Mononuclear cell (primary cell): ENCODE data around the gene PPP1R15A. TPM values are rescaled to one million over a fixed set of nuclear protein-coding genes. Genes with fewer than 3 reads are reported as not detected.
"Not testable (repeated sequence)": the region's sequence is repeated elsewhere in the genome, so short reads cannot be mapped to it uniquely, and the experiment has no call there.

Experiments used
- H3K27me3 ChIP-seq: 2 replicates; pipeline ENCODE4 v1.6.0; 2011; ENCODE audit warnings: low read length, control low read depth; ENCODE audit not compliant: insufficient read depth
- H3K4me1 ChIP-seq: 2 replicates; pipeline ENCODE4 v1.5.1; 2011; ENCODE audit warnings: mild to moderate bottlenecking, low read length, control low read depth; ENCODE audit not compliant: insufficient read depth
- H3K4me3 ChIP-seq: 2 replicates; pipeline ENCODE4 v1.5.1; 2011; ENCODE audit warnings: mild to moderate bottlenecking, low read length, moderate library complexity
- H3K9me3 ChIP-seq: 2 replicates; pipeline ENCODE4 v1.5.1; 2011; ENCODE audit warnings: low read depth, mild to moderate bottlenecking, control low read depth, low read length
- total RNA-seq: library from RNA; depleted of rRNA; stranded (reverse); fragments of >200 nt; gene quantifications from one replicate; pipeline ENCODE4 v1.2.3, GENCODE V29; 2012

PPP1R15A gene
- total RNA-seq, 1 donor, result 644 TPM

DNA sequence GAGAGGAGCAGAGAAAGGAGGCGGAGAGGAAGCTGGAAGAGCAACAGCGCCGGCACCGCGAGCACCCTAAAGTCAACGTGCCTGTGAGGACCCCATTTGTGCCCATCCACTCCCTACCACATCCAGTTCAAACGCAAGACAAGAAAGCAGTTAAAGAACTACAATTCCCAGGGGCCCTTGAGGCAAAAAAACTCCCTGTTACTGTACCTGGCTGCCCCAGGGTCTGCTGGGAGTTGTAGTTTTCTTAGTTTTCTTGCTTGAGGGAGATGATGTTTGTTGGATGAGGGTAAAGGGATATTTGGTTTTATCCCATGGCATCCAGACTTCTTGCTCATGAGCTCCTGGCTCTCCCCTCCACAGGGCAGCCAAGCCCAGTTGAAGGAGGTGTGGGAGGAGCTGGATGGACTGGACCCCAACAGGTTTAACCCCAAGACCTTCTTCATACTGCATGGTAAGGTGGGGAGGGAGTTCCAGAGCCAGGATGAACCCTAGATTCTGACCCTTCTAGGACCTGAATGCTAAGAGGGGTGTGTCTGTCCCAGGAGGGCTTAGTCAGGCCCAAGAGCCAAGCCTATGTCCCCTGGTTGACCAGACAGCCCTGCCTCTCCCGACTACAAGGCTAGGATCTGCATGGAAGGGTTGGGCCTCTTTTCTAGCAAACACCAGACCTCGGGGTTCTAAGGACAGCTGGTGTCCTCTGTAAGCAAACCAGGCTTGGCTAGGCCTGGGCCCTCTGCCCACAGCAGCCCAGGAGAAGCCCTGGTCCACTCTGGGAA is 41.1 kb downstream of the PPP1R15A start:
- Histone ChIP-seq H3K27me3 (no peaks in the 10 kb centered on the region), H3K4me3 (no peak overlapping the region), H3K9me3 (no peaks in the 10 kb centered on the region), H3K4me1 (no peaks in the 10 kb centered on the region)

DNA sequence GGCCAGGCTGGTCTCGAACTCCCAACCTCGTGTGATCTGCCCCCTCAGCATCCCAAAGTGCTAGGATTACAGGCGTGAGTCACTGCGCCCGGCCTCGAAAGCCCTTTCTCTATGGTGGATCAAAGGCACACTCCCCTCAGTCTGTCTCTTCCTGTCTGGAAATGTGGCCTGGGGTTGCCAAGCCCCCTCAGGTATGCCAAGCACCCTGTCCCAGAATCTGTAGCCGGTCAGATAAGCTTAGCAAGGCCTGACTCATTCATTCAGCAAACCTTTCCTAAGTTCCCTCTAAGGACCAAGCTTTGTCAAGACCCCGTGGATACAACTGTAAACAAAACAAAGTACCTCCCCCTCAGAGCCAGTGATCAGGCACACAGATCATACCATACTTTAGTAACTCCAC is 42.0 kb downstream of the PPP1R15A start:
- Histone ChIP-seq H3K27me3 (no peaks in the 10 kb centered on the region), H3K4me1 (no peaks in the 10 kb centered on the region), H3K4me3 (no peak overlapping the region), H3K9me3 (no peaks in the 10 kb centered on the region)

DNA sequence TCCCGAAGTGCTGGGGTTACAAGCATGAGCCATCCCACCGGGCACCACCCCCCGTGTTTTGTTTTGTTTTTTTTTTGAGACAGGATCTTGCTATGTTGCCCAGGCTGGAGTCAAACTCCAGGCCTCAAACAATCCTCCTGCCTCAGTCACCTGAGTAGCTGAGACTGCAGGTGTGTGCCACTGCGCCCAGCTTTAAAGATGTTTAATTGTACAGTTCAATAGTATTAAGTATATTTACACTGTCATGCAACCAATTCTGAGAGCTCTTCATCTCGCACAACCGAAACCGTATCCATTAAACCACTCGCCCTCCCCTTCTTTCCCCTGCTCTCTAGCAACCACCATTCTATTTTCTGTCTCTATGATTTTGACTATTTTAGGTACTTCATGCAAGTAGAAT is 43.5 kb downstream of the PPP1R15A start:
- no peaks in the 10 kb centered on the region for H3K27me3 ChIP-seq
- H3K4me1 ChIP-seq, result no peaks in the 10 kb centered on the region
- no peak overlapping the region for H3K4me3 ChIP-seq

DNA sequence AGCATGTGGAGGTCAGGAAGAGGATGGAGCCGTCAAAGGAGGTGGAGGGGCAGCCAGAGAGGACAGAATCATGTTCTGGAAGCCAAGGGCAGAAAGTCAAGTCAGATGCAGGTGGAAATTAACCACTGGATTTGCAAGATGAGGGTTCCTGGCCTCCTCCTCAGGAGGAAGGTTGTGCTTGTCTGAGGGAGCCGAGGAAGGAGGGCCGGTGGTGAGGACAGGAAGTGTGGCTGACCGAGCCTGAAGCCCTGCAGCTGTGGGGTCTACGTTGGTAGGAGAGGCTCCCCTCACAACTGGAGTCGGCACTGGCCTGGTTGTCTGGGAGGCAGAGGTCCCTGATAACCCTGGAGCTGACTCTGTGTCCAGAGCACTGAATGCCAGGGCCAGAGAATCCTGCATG is 45.9 kb downstream of the PPP1R15A start:
- H3K9me3 ChIP-seq, result no peaks in the 10 kb centered on the region

More for the DNA sequence above, 43.5 kb downstream of the PPP1R15A start:
- H3K9me3 ChIP-seq, result no peaks in the 10 kb centered on the region

DNA sequence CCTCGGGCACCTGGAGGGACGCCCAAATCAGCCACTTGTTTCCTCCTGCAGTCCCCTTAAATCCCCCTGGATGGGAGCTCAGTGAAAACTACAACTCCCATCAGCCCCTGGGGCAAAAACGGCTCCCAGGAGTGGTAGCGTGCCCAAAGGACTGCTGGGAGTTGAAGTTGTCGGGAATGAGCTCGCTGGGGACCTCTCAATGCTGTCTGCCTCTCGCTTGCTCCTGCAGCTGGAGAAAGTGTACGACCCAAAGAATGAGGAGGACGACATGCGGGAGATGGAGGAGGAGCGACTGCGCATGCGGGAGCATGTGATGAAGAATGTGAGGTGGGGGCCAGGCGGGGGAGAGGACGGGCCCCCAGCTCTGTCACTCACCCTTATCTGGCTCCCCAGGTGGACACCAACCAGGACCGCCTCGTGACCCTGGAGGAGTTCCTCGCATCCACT is 46.6 kb downstream of the PPP1R15A start:
- Histone ChIP-seq H3K4me3 (no peak overlapping the region), H3K4me1 (no peaks in the 10 kb centered on the region), H3K27me3 (no peaks in the 10 kb centered on the region), H3K9me3 (no peaks in the 10 kb centered on the region)

More for the DNA sequence above, 45.9 kb downstream of the PPP1R15A start:
- Histone ChIP-seq H3K4me3 (no peak overlapping the region), H3K4me1 (no peaks in the 10 kb centered on the region), H3K27me3 (no peaks in the 10 kb centered on the region)

DNA sequence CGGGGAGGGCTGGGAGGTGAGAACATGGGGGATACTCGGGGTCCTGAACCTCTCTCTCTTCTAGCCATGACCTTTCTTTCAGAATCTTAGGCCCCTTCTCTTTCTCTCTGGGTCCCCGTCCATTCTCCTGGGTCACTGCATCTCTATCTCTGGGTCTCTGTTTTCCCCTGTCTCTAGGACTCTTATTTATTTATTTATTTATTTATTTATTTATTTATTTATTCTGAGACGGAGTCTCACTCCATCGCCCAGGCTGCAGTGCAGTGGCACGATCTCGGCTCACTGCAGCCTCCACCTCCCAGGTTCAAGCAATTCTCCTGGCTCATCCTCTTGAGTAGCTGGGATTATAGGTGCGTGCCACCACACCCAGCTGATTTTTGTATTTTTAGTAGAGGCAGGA is 47.0 kb downstream of the PPP1R15A start:
- not testable (repeated sequence) for H3K27me3 ChIP-seq, H3K4me1 ChIP-seq, H3K9me3 ChIP-seq, H3K4me3 ChIP-seq

DNA sequence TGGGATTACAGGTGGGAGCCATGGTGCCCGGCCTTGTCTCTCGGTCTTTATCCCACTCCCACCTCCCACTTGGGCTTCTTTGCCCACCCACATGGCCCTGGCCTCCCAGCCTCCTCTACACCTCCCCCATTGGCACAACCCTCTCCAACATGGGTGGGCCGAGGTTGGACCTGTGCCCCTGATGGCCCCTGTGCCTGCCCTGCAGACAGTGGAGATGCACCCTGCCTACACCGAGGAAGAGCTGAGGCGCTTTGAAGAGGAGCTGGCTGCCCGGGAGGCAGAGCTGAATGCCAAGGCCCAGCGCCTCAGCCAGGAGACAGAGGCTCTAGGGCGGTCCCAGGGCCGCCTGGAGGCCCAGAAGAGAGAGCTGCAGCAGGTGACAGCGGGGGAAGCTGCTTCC is 48.7 kb downstream of the PPP1R15A start:
- no peaks in the 10 kb centered on the region for H3K9me3 ChIP-seq
- H3K27me3 ChIP-seq, result no peaks in the 10 kb centered on the region
- no peaks in the 10 kb centered on the region for H3K4me1 ChIP-seq
- no peak overlapping the region for H3K4me3 ChIP-seq

DNA sequence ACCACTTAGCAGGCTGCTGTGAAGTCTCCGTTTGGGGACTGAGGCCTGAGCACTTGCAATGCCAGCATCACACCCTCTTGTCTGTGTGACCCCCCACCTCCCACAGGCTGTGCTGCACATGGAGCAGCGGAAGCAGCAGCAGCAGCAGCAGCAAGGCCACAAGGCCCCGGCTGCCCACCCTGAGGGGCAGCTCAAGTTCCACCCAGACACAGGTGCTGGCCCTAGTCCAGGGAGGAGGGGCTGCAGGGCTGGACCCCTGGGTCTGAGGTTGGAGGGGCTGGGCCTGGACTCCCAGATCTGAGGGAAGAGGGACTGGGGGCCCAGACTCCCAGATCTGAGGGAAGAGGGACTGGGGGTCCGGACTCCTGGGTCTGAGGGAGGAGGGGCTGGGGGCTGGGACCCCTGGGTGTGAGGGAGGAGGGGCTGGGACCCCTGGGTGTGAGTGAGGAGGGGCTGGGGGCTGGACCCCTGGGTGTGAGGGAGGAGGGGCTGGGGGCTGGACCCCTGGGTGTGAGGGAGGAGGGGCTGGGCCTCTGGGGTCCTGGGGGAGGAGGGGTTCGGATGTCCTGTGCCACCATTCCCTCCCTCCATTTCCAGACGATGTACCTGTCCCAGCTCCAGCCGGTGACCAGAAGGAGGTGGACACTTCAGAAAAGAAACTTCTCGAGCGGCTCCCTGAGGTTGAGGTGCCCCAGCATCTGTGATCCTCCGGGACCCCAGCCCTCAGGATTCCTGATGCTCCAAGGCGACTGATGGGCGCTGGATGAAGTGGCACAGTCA is 49.7 kb downstream of the PPP1R15A start:
- H3K27me3 ChIP-seq, result no peaks in the 10 kb centered on the region
- H3K4me1 ChIP-seq, result no peaks in the 10 kb centered on the region
- H3K9me3 ChIP-seq, result no peaks in the 10 kb centered on the region
- H3K4me3 ChIP-seq, result no peak overlapping the region

DNA sequence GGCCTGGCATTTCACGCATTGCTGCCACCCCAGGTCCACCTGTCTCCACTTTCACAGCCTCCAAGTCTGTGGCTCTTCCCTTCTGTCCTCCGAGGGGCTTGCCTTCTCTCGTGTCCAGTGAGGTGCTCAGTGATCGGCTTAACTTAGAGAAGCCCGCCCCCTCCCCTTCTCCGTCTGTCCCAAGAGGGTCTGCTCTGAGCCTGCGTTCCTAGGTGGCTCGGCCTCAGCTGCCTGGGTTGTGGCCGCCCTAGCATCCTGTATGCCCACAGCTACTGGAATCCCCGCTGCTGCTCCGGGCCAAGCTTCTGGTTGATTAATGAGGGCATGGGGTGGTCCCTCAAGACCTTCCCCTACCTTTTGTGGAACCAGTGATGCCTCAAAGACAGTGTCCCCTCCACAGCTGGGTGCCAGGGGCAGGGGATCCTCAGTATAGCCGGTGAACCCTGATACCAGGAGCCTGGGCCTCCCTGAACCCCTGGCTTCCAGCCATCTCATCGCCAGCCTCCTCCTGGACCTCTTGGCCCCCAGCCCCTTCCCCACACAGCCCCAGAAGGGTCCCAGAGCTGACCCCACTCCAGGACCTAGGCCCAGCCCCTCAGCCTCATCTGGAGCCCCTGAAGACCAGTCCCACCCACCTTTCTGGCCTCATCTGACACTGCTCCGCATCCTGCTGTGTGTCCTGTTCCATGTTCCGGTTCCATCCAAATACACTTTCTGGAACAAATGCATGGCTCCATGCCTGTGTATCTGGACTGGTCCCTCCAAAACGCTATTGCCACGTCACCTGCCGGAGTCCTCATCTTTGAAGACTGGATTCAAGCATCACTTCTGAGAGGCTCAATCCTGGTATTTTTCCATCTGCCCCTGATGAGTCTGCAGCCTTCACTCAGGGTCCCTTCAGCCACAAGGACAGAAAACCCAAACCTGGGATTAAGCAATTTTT is 50.6 kb downstream of the PPP1R15A start:
- H3K4me1 ChIP-seq, result no peaks in the 10 kb centered on the region

DNA sequence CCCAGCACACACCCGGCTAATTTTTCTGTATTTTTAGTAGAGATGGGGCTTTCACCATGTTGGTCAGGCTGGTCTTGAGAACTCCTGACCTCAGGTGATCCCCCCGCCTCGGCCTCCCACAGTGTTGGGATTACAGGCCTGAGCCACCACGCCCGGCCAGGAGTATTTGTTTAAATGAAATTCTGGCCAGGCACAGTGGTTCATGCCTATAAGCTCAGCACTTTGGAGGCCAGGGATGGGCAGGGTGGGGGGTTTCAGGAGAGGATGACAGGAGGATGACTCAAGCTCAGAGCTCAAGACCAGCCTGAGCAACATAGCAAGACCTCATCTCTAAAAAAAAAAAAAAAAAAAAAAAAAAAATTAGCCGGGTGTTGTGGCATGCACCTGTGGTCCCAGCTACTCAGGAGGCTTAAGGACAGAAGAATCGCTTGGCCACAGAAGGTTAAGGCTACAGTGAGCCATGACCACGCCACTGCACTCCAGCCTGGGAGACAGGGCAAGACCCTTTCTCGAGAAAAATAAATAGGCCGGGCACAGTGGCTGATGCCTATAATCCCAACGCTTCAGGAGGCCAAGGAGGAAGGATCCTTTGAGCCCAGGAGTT is 53.1 kb downstream of the PPP1R15A start:
- H3K9me3 ChIP-seq, result no peaks in the 10 kb centered on the region
- H3K27me3 ChIP-seq, result no peaks in the 10 kb centered on the region
- H3K4me3 ChIP-seq, result no peak overlapping the region
- H3K4me1 ChIP-seq, result no peaks in the 10 kb centered on the region

More for the DNA sequence above, 50.6 kb downstream of the PPP1R15A start:
- no peak overlapping the region for H3K4me3 ChIP-seq
- H3K27me3 ChIP-seq, result no peaks in the 10 kb centered on the region
- no peaks in the 10 kb centered on the region for H3K9me3 ChIP-seq

Other genes with a start within 250 kb of the PPP1R15A start
- gene DBP, start 235.0 kb upstream of the PPP1R15A start, total RNA-seq, result 28.2 TPM
- 2.4 TPM for gene CA11, start 226.2 kb upstream of the PPP1R15A start, total RNA-seq
- gene NTN5, start 199.4 kb upstream of the PPP1R15A start, total RNA-seq, result 0.63 TPM
- not detected for gene FUT2, start 176.4 kb upstream of the PPP1R15A start, total RNA-seq
- 0.10 TPM for gene MAMSTR, start 152.7 kb upstream of the PPP1R15A start, total RNA-seq
- 0.10 TPM for gene RASIP1, start 131.8 kb upstream of the PPP1R15A start, total RNA-seq
- not detected for gene IZUMO1, start 125.5 kb upstream of the PPP1R15A start, total RNA-seq
- not detected for gene FUT1, start 119.8 kb upstream of the PPP1R15A start, total RNA-seq
- gene FGF21, start 116.9 kb upstream of the PPP1R15A start, total RNA-seq, result not detected
- 3.9 TPM for gene BCAT2, start 61.4 kb upstream of the PPP1R15A start, total RNA-seq
- 0.42 TPM for gene HSD17B14, start 35.9 kb upstream of the PPP1R15A start, total RNA-seq
- 1.3 TPM for gene PLEKHA4, start 3.8 kb upstream of the PPP1R15A start, total RNA-seq
- 0.31 TPM for gene TULP2, start 26.3 kb downstream of the PPP1R15A start, total RNA-seq
- gene NUCB1, start 27.9 kb downstream of the PPP1R15A start, total RNA-seq, result 166 TPM
- gene DHDH, start 61.3 kb downstream of the PPP1R15A start, total RNA-seq, result 0.21 TPM
- 26.6 TPM for gene BAX, start 82.5 kb downstream of the PPP1R15A start, total RNA-seq
- gene FTL, start 92.9 kb downstream of the PPP1R15A start, total RNA-seq, result 2,689 TPM
- gene GYS1, start 120.9 kb downstream of the PPP1R15A start, total RNA-seq, result 10.0 TPM
- gene RUVBL2, start 121.5 kb downstream of the PPP1R15A start, total RNA-seq, result 19.9 TPM
- not detected for gene LHB, start 144.7 kb downstream of the PPP1R15A start, total RNA-seq
- gene CGB3, start 151.9 kb downstream of the PPP1R15A start, total RNA-seq, result not detected
- not detected for gene CGB2, start 159.5 kb downstream of the PPP1R15A start, total RNA-seq
- gene CGB1, start 164.5 kb downstream of the PPP1R15A start, total RNA-seq, result not detected
- gene CGB5, start 171.4 kb downstream of the PPP1R15A start, total RNA-seq, result not detected
- gene CGB8, start 176.7 kb downstream of the PPP1R15A start, total RNA-seq, result not detected
- gene CGB7, start 185.3 kb downstream of the PPP1R15A start, total RNA-seq, result not detected
- not detected for gene NTF4, start 192.4 kb downstream of the PPP1R15A start, total RNA-seq
- under 0.01 TPM for gene KCNA7, start 200.3 kb downstream of the PPP1R15A start, total RNA-seq
- gene SNRNP70, start 213.0 kb downstream of the PPP1R15A start, total RNA-seq, result 136 TPM
- gene LIN7B, start 241.9 kb downstream of the PPP1R15A start, total RNA-seq, result 2.5 TPM
- gene C19orf73, start 246.7 kb downstream of the PPP1R15A start, total RNA-seq, result 3.5 TPM
- gene PPFIA3, start 247.1 kb downstream of the PPP1R15A start, total RNA-seq, result 1.2 TPM